GM21447 (cell line): ENCODE measurements around the gene ACIN1.

ENCODE experiments used
- ATAC-seq: cut with Tn5 transposase; IDR thresholded peaks from one replicate; pipeline ENCODE4 v1.9.1; 2021; ENCODE audit not compliant: unreplicated experiment

ACIN1 gene

DNA sequence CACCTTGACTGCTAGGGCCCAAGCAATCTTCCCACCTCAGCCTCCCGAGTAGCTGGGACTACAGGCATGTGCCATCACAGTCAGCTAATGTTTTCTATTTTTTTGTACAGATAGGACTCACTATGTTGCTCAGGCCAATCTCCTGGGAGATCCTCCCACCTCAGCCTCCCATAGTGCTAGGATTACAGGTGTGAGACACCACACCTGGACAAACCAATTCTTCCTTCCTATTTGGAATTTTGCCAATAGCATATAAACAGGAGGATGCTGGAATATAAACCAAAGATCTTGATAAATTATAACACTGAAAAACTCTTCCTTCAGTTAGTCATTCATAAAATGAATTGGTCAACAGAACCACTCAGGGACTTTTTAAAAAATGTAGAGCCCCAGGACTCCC, 8.4 kb downstream of the ACIN1 start:
- ATAC-seq, result no peak

DNA sequence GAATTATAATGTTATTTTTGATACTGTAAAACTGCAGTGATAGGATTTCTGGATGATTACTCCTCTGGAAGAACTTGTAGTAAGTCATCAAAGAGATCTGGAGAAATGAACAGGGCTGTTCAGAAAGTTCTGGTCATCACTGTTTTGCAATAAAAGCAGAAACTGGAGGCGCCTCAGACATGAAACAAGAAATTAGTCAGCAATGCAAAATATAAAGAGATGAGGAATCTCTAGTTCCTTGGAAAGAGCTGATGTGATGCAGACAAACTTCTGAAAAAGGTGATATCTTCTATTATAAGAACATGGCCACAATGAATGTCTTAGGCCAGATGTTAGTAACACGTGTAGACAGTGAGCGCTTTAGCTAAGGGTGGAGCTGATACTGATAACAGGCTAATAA, 9.5 kb downstream of the ACIN1 start:
- no peak for ATAC-seq

DNA sequence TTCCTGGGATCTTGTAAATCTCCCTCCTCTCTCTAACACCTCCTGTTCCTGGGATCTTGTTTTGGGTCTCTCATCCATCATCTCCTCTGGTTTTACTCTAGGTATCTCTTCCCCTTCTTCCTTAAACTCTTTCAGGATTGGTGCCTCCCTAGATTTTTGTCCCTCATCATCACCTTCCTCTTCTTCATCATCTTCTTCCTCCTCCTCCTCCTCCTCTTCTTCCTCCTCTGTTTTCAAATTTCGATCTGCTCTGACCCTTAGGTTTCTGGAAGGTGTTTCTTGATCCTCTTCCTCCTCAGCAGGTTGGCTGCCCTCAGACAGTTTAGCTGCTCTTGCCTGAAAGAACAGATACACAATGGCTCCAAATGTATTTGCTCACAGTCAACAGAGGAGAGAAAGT, 14.5 kb downstream of the ACIN1 start:
- ATAC-seq, result no peak

DNA sequence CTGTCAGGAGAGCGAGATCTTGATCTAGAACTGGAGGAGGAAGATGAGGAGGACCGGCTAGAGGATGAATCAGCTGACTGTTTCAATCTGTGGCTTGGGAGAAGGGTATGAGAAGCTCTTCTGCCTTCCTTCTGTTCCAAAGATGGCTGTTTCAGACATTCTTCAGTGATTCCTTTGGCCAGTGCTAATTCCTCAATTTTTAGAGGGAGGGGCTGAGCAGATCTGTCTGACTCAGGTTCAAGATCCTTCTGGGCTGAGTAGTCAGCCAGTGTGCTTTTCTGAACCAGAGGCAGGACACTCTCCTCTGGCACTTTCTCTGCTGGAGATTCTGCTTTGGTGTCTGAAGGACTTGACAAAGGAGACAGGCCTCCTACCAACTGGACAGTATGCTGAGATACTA, 15.2 kb downstream of the ACIN1 start:
- ATAC-seq, result no peak

DNA sequence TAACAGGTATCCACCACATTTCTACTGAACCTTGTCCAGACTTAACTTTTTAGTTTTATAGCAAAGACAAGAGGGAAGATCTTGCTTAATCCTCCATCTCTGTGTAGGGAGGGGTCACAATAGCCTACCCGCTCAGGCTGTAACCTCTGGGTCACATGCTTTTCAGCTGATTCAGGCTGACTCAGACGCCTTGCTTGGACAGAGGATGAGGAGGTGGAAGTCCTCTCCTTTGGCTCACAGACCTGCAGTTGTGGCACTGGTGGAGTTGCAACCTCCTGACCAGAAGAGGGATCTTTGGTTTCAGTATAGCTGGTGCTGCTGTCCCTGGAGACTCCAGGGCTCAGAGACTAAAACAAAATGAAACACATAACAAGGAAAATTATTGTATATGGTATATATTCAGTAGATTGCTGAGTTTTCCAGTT, 16.2 kb downstream of the ACIN1 start:
- ATAC-seq, result no peak

DNA sequence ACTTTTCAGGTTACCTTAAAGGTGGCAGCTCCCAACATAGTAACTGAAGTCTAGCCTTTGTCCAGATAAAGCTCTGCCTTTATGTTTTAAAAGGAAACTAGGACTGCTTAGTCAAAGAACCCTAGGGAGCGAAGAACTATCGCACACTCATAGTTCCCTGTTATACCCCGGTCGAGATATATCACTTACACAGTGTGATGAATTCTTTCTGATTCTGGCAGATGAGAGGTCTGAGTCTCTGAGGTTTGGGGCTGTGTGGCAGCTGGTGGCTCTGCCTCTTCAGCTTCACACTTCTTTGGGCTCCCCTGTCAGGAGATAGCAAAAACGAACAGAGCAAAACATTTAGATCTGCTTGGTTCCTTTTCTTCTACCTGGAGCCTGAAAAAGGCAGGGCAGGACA, 17.0 kb downstream of the ACIN1 start:
- no peak for ATAC-seq

DNA sequence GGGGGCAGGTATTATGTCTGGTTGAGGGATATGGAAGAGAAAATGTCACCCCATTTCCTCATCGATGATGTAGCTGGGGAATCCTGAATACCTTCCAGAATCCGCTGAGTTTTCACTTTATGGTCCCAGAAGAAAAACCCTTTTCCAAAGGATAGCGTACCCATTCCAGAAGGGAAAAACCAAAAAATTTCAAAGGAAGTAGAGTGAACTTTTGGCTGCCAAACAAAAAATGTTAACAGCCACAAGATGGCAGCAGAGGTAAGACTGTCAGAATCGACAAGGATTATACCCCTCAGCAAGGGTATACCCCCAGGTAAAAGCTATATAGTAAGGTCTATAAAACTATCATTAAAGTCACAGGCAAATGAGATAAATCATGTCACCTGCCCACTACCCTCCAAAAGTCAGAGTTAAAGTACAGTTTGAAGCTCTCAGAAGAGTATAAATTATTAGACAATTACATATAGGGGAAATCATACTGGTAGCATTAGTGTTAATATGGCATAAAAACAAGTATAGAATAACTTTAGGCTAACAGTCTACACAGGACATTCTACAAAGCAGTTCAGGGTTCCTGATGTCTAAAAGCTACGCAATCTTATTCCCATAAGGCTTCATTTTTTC, 18.0 kb downstream of the ACIN1 start:
- no peak for ATAC-seq

DNA sequence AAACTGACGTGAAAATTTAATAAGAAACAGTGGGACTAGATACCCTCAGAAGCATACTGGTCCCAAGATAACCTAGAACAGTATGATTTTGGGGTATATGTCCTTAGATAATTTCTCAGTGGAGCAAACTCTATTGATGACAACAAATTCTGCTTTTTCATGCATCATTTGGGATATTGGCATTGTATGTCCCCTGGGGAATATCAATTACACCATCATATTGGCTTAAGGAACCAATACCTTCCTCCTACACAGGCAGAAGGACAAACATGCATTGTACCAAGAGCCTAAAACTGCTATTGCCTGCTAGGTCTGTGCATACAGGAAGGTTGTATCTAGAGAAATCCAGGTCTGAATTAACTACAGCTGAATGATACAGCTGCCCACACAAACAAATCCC, 20.0 kb downstream of the ACIN1 start:
- ATAC-seq, result no peak

DNA sequence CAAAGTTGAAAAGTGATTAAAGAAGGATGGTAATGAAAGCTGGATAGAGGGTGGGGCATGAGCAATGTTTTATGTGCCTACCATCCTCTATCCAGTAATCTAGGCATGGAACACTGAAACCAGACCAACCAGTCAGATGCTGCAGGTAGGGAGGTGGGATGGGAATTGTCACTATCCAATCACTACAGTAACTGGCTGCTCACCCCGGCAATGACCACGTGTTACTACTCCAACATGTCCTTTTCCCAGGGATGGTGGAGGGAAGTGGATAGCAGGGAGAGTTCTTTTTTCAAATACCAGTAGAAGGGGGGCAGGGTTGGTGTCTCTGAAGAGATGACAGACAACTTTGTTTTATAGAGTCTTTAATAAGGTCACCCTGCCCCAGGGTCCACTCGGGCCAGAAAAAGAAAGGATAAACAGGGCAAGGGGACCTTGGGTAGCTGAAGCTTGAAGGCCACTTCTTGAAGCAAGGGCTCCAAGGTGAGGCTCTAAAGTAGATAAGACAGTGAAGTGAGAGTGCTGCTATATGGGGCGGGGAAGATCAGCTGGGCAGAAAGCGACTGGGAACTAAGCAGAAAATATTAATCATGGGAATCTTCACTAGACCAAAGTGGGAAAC, 22.9 kb downstream of the ACIN1 start:
- ATAC-seq, result no peak

DNA sequence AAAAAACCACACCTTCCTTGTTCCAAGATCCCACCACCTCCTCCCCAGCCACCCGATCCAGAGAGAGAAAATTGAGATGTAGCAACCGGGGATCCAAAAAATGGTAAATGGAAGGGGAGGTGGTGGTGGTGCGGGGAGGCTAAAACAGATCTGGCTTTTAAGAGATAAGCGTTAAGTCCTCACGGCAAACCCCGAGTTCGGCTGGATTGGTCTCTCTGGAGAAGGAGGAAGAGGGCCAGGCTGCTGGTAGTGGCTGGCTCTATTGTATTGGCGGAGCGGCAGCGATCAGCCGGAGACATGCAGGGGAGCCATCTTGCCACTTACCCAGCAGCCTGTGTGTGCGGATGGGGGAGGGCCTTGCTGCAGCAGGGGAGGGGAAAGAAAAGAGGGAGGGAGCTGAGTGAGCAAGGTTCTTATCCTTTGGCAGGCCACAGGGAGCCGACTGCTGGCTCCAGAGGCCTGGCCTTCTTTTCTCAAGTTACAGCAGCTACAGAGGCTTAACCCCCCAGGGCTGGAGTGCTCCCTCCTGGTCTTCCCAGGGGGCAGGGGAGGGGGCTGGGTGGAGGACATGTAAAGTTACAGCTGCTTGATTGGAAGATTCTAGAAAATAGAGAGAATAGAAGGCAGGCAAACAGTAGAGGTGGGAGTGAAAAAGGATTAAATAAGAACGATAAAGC, 23.6 kb downstream of the ACIN1 start:
- ATAC-seq, result peak; percentile 84

DNA sequence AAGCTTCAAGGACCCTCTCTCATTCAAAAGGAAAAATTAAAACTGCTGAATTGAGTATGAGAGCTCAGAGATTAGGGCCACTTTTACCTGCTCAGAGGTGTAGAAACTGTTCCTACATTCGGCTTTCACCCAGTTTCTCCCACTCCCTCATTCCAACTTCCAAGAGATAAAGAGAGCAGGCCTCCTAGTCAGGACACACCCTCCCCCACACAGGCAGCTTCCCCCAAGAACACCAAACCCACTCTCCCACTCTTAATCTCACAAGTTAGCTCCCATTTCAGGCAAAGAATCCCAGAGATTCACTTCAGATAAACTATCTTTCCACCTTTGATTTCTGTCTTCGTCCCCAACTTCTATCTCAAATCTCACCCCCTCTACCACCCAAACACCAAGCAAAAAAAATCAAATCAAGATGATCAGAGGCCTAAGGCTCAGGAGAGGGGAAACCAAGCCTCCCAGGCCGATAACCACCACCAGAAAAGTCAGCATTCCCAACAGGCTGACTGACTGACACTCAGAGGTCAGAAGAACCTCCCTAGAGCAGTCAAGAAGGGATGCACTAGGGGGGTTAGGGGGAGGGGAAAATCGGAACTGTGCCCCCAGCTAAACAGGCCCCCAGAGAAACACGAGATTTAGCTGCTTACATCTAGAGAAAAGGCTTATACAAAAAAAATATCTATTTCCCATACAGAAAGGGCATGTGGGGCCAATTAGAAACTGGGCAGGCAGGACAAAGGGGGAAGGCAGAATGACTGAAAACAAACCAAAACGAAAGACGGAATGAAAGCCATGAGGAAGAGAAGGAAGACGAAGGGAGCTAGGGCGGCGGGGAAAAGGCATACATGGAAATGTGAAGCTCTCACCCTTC, 24.4 kb downstream of the ACIN1 start:
- ATAC-seq, result no peak

DNA sequence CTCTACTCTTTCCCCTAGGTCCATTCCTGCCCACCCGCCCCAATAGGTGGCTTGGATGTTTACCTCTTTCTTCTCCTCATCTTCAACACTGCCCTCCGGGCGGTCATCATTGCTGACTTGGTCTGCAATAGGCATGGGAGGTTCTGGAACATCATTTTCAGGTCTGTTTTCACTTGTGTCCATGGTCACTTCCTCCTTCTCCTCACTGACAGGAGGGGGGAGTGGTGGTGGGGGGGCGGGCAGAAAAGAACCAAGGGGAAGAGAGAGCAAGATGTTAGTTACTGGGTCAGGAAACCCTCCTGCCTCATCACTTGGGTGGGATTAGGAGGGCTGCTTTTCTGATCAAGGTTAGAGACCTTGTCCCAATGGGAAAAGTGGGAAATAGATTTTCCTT, 25.5 kb downstream of the ACIN1 start:
- ATAC-seq, result no peak

DNA sequence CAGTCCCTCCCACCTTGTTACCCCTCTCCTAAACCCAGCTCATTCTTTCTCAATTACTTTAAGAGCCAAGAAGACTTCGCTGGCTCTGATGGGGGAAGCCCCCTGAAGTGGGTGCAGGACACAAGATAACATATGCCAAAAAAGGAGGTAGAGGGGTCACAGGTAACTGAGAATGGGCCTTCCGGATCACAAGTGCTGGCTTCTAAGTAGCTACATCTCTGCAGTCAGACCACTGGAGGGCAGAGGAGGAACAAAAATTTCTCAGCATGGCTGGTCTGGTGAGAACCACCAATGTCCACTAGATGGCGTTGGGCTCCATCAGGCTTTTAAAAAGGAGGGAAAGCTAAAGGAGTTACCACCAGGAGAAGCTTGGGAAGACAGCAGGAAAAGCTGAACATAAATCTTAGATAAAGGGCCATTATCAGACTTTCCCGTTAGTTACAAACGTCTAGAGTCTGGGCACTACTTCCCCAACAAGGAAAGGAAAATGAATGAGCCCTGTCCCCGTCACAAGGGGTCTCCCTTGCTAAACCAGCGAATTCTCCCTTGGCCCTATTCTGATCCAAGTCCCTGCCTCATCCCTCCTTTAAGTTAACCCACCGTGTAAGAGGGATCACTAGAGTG, 26.0 kb downstream of the ACIN1 start:
- ATAC-seq, result peak; percentile 70

DNA sequence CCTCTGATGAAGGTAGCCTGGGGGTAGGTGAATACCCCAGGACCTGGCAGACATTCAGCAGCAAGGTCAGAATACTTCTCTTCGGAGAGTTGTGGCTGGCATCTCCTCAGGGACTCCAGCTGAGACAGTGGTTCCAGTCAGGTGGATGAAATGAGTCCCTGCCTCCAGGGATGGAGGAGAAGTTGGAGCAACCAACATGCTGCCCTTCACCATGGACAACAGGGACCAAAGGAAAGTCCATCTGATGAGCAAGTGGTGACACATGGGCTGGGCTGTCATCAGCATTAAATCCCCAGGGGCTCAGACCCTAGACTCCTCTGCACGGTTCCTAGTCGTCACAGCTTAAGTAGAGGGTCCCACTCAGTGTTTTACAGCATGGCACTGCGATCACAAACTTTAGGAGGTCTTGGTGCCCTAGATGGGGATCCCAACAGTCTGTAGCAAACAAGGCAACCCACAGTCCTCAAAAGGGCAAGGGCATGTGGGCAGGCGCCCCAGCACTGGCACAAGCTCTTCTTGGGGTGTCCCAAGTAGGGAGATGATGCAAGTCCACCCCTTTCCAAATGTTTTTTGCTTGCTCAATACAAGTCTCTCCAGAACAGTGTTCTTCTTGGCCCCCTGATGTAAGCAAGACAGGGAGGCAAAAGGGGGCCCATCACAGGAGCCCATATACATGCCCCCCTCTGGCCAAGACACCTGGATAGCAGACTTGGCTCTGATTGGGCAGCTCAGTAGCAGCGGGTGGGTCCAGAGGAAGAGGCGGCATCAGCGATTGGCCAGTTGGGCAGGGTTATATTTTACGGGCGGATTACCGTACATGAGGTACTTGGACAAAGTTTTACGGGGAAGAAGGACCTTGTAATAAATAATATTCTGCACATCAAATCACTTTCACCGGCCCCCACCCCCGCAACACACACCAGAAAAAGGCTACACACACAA, 26.8 kb downstream of the ACIN1 start:
- ATAC-seq, result no peak

DNA sequence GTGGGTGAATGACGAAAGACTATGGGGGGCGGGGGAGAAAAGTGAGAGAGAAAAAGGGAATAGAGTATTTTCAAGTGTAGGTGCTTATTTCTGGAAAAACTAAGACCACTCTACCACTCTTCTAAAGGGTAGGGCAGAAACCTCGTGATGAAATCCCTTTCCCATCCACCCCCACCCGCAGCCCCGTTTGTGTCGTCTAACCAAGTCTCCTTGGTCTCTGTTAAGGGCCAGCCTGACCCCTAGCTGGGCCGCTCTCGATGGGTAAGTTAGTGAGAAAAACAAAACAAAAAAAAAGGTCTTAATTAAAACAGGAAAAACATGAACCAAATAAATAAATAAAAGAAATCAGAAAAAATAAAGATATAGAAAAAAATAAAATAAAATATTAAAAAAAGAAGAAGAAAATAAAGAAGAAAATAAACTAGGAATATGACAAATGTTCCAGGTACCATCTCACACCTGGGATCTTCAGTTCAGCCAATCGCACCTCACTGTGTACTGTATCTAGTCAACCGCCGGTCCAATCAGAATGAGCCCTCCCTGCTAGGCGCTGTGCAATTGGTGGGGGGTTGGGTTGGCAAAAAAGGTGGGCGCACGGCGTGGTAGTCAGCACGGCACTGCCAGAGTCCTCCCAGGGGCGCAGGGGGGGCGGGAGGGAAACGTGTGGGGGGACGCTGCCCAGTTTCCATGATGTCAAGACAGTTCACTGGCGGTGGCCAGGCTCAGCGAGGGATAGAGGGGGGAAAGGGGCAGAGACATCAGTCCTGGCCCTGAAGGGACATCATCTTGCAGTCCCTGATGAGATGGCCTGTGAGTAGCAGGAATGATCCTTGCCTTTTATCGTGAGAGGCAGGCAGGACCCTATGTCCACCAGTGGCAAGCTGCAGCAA, 27.8 kb downstream of the ACIN1 start:
- no peak for ATAC-seq

DNA sequence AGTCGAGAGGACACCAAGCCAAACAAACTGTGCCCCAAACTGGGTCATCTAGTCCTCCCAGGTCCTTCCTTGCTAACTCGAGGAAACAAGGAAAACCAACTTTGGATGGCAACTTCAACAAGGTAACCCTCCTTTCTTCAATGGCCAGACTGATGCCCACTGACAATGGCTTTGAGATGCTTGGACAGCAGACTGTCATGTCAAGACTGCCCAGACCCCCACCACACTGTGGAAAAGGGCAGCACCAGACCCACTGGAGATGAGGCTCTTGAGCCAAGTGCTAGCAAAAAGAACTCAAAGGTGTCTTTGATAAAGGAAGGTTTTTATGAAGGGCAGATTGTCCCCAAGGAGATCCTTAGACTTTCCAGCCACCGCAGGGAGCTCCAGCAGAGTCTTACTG, 28.6 kb downstream of the ACIN1 start:
- ATAC-seq, result no peak

DNA sequence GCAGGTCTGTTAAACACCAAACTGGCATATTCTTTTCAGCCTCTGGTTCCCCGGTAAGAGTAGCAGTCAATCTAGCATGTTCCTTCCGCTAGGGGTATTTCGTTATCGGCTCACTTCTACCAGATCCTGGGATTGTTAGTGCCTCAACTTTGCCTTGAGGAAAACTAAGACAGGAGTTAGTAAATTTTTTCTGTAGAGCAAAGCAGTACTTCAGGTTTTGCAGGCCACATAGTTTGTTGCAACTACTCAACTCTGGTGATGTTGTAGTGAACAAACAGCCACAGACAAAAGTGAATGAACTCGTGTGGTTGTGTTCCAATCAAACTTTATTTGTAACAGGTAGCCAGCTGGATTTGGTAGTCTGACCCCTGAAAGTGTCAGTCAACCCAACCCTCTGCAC, 31.3 kb downstream of the ACIN1 start:
- ATAC-seq, result no peak

DNA sequence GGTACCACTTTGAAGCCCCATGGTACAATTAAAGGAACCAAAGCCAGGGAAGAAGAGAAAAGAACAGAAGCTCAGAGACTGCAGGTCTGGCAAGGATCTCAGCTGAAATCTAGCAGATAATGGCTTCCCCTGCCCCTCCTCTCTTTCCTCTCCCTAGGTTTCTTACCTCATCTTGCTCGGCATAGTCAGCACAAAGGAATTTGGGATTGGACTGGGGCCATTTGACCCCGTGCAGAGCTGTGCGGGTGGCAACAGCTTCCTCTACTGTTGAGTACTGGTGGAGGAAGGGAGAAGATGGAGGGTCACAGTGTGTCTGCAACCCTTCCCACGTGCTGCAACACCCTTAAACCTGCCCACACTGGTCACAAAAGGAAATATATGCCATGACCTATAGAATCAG, 32.9 kb downstream of the ACIN1 start:
- ATAC-seq, result no peak
